NCI-H2029 treated with DMSO at 0.1 percent for 48 hours (cell line): ENCODE results near the gene TMPO.
A peak's percentile ranks its signal among the peaks of the same experiment; 100 is the strongest.
"Not testable (repeated sequence)": the region's sequence is repeated elsewhere in the genome, so short reads cannot be mapped to it uniquely, and the experiment has no call there.

Source experiments
- DNase-seq: peaks from one replicate; lab custom pipeline; 2025; lab: John Stamatoyannopoulos, UW

TMPO gene

GRCh38 chr12:98513379-98514322 is 1.7 kb upstream of the TMPO start:
- DNase-seq, result no peak

- DNase-seq, result no peak
These were observed 456 bp upstream of the TMPO start for GRCh38 chr12:98514982-98515286.

- DNase-seq, result peak; percentile 79
These were observed 902 bp downstream of the TMPO start for GRCh38 chr12:98516111-98516873.

- DNase-seq, result no peak
These were observed 4.0 kb downstream of the TMPO start for GRCh38 chr12:98519257-98519907.

- DNase-seq, result no peak
These were observed 14.7 kb downstream of the TMPO start for GRCh38 chr12:98530068-98530467.

GRCh38 chr12:98532687-98533304 is 17.4 kb downstream of the TMPO start:
- peak; percentile 45 for DNase-seq

- no peak for DNase-seq
These were observed 18.4 kb downstream of the TMPO start for GRCh38 chr12:98533723-98534251.

- no peak for DNase-seq
These were observed 22.6 kb downstream of the TMPO start for GRCh38 chr12:98538031-98538430.

GRCh38 chr12:98543701-98544100 is 28.3 kb downstream of the TMPO start:
- DNase-seq, result no peak

- no peak for DNase-seq
These were observed 29.4 kb downstream of the TMPO start for GRCh38 chr12:98544751-98545150.

GRCh38 chr12:98549371-98550110 is 34.2 kb downstream of the TMPO start:
- DNase-seq, result no peak

GRCh38 chr12:98551787-98552186 is 36.4 kb downstream of the TMPO start:
- no peak for DNase-seq

- DNase-seq, result not testable (repeated sequence)
These were observed 42.7 kb downstream of the TMPO start for GRCh38 chr12:98558097-98558496.

- DNase-seq, result peak; percentile 70
These were observed 44.3 kb downstream of the TMPO start for GRCh38 chr12:98559666-98560065.

GRCh38 chr12:98561846-98562245 is 46.5 kb downstream of the TMPO start:
- no peak for DNase-seq

- DNase-seq, result no peak
These were observed 56.6 kb downstream of the TMPO start for GRCh38 chr12:98572010-98572409.

- no peak for DNase-seq
These were observed 58.7 kb downstream of the TMPO start for GRCh38 chr12:98574110-98574509.

GRCh38 chr12:98575013-98575412 is 59.6 kb downstream of the TMPO start:
- no peak for DNase-seq

GRCh38 chr12:98576795-98577194 is 61.4 kb downstream of the TMPO start:
- DNase-seq, result not testable (repeated sequence)

- DNase-seq, result no peak
These were observed 63.0 kb downstream of the TMPO start for GRCh38 chr12:98578392-98578791.

- DNase-seq, result no peak
These were observed 63.4 kb downstream of the TMPO start for GRCh38 chr12:98578821-98579220.
